Neural progenitor cell (in vitro differentiated cells): Measurements from ENCODE around the gene TMEM63C.

Source experiments
- CTCF ChIP-seq: fragments of 200-600 bp; sonication (generic); IDR thresholded peaks from 2 replicates; pipeline ENCODE4 v1.5.1; 2017; ENCODE audit warnings: antibody characterized with exemption, mild to moderate bottlenecking
- EZH2 ChIP-seq: fragments of 200-600 bp; sonication (generic); IDR thresholded peaks from 2 replicates; pipeline ENCODE4 v1.6.1; 2017; ENCODE audit warnings: antibody characterized with exemption, mild to moderate bottlenecking, moderate library complexity
- EZH2phosphoT487 ChIP-seq: fragments of 200-600 bp; sonication (generic); IDR thresholded peaks from 2 replicates; pipeline ENCODE4 v1.6.1; 2017; ENCODE audit warnings: antibody characterized with exemption

DNA sequence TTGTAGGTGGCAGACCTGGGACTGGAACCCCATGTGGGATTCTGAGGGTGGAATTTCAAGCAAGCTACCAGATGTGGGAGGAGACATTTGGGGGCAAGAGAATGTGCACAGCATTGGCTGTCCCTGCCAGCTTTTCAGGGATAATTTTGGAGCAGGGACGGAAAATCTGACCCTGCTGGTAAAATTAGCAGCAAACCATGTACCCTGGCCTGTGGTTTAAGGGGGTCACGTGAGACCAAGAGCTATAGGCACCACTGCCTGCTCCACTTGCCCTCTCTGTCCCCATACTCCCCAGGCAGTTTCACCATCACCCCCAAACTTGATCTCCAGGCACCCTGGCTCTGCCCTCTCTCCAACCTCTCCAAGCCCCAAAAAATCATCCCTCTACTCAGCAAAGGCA is 26.5 kb upstream of the TMEM63C start:
- TF ChIP-seq CTCF: no peak
- TF ChIP-seq EZH2phosphoT487: no peak
- no peak for TF ChIP-seq EZH2
